Measurements from ENCODE around the gene GCNA. TPM values are rescaled to one million over a fixed set of nuclear protein-coding genes. Genes with fewer than 3 reads are reported as not detected.
"Not testable (repeated sequence)": the region's sequence is repeated elsewhere in the genome, so short reads cannot be mapped to it uniquely, and the experiment has no call there.

GCNA gene
- total RNA-seq, 1 experiment from 2014 or later = not detected

GRCh38 chrX:71606536-71607216, 28.4 kb downstream of the GCNA start:
- in situ Hi-C loops (cut with HindIII; ENCODE audit: low pct_unique_long_range_greater_than_20kb, low sequenced_read_pairs) = no loop called here
- no peak for DNase-seq (ENCODE audit: low read depth)

GRCh38 chrX:71607488-71607887, 29.3 kb downstream of the GCNA start:
- no peak for DNase-seq (ENCODE audit: low read depth)
- in situ Hi-C loops (cut with HindIII; ENCODE audit: low pct_unique_long_range_greater_than_20kb, low sequenced_read_pairs) = no loop called here

GRCh38 chrX:71609095-71609750, 31.0 kb downstream of the GCNA start:
- in situ Hi-C loops (cut with HindIII; ENCODE audit: low pct_unique_long_range_greater_than_20kb, low sequenced_read_pairs) = no loop called here
- DNase-seq (ENCODE audit: low read depth) = no peak

GRCh38 chrX:71611736-71612135, 33.5 kb downstream of the GCNA start:
- DNase-seq (ENCODE audit: low read depth); in situ Hi-C loops (cut with HindIII; ENCODE audit: low pct_unique_long_range_greater_than_20kb, low sequenced_read_pairs): not testable (repeated sequence)

- DNase-seq (ENCODE audit: low read depth) = no peak
- in situ Hi-C loops (cut with HindIII; ENCODE audit: low pct_unique_long_range_greater_than_20kb, low sequenced_read_pairs) = no loop called here
These were observed 34.0 kb downstream of the GCNA start for GRCh38 chrX:71612256-71612655.

GRCh38 chrX:71615056-71615455, 36.8 kb downstream of the GCNA start:
- in situ Hi-C loops (cut with HindIII; ENCODE audit: low pct_unique_long_range_greater_than_20kb, low sequenced_read_pairs) = no loop called here
- no peak for DNase-seq (ENCODE audit: low read depth)

- in situ Hi-C loops (cut with HindIII; ENCODE audit: low pct_unique_long_range_greater_than_20kb, low sequenced_read_pairs) = no loop called here
- DNase-seq (ENCODE audit: low read depth) = no peak
These were observed 37.7 kb downstream of the GCNA start for GRCh38 chrX:71615954-71616353.

GRCh38 chrX:71616672-71617529, 38.7 kb downstream of the GCNA start:
- no peak for DNase-seq (ENCODE audit: low read depth)
- in situ Hi-C loops (cut with HindIII; ENCODE audit: low pct_unique_long_range_greater_than_20kb, low sequenced_read_pairs) = no loop called here

GRCh38 chrX:71617742-71618141, 39.5 kb downstream of the GCNA start:
- no peak for DNase-seq (ENCODE audit: low read depth)
- in situ Hi-C loops (cut with HindIII; ENCODE audit: low pct_unique_long_range_greater_than_20kb, low sequenced_read_pairs) = no loop called here

- in situ Hi-C loops (cut with HindIII; ENCODE audit: low pct_unique_long_range_greater_than_20kb, low sequenced_read_pairs) = no loop called here
These were observed 40.1 kb downstream of the GCNA start, which contains the start of gene CXCR3 for GRCh38 chrX:71618303-71618721. TSS of gene CXCR3 (minus strand) at chrX:71618511. CDS start at chrX:71618449, 62 bp downstream.

GRCh38 chrX:71618787-71619186, 40.5 kb downstream of the GCNA start:
- DNase-seq (ENCODE audit: low read depth) = no peak
- in situ Hi-C loops (cut with HindIII; ENCODE audit: low pct_unique_long_range_greater_than_20kb, low sequenced_read_pairs) = no loop called here

More at GRCh38 chrX:71618303-71618721, 40.1 kb downstream of the GCNA start, which contains the start of gene CXCR3:
- DNase-seq (ENCODE audit: low read depth) = no peak

- DNase-seq (ENCODE audit: low read depth) = no peak
- in situ Hi-C loops (cut with HindIII; ENCODE audit: low pct_unique_long_range_greater_than_20kb, low sequenced_read_pairs) = no loop called here
These were observed 41.0 kb downstream of the GCNA start for GRCh38 chrX:71619193-71619592.

GRCh38 chrX:71619986-71620385, 41.7 kb downstream of the GCNA start:
- DNase-seq (ENCODE audit: low read depth) = no peak
- in situ Hi-C loops (cut with HindIII; ENCODE audit: low pct_unique_long_range_greater_than_20kb, low sequenced_read_pairs) = no loop called here

GRCh38 chrX:71621603-71622002, 43.4 kb downstream of the GCNA start:
- no peak for DNase-seq (ENCODE audit: low read depth)
- in situ Hi-C loops (cut with HindIII; ENCODE audit: low pct_unique_long_range_greater_than_20kb, low sequenced_read_pairs) = no loop called here

- in situ Hi-C loops (cut with HindIII; ENCODE audit: low pct_unique_long_range_greater_than_20kb, low sequenced_read_pairs) = no loop called here
- DNase-seq (ENCODE audit: low read depth) = no peak
These were observed 43.9 kb downstream of the GCNA start for GRCh38 chrX:71622032-71622575.

GRCh38 chrX:71622576-71623450, 44.6 kb downstream of the GCNA start:
- DNase-seq (ENCODE audit: low read depth) = no peak
- in situ Hi-C loops (cut with HindIII; ENCODE audit: low pct_unique_long_range_greater_than_20kb, low sequenced_read_pairs) = no loop called here

GRCh38 chrX:71623714-71624113, 45.5 kb downstream of the GCNA start:
- no peak for DNase-seq (ENCODE audit: low read depth)
- in situ Hi-C loops (cut with HindIII; ENCODE audit: low pct_unique_long_range_greater_than_20kb, low sequenced_read_pairs) = no loop called here

GRCh38 chrX:71625471-71625870, 47.2 kb downstream of the GCNA start:
- in situ Hi-C loops (cut with HindIII; ENCODE audit: low pct_unique_long_range_greater_than_20kb, low sequenced_read_pairs) = no loop called here
- DNase-seq (ENCODE audit: low read depth) = no peak
